ENCODE measurements around the gene FKBP7. TPM values are rescaled to one million over a fixed set of nuclear protein-coding genes. Genes with fewer than 3 reads are reported as not detected.

The FKBP7 gene
- total RNA-seq, 1 experiment from 2014 or later = 6.2 TPM

DNA sequence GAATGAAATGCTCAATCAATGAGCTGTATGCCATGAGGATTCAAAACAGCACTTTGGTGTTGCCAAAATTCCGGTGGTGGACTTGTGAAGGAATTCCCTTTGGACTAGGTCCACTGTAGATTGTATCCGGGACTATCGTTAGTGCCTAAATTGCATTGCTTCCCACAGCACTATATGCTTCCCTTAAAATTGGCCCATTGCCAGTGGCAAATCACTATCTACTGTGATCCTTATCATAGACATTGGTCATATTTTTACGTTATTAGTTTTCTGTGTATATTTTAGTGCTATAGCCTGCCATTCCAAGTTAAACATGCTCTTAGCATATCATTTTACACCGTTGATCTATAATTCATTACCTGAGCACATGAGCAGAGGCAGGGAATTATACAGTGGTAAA, 25.5 kb downstream of the FKBP7 start:
- Histone ChIP-seq H3K9ac (ENCODE audit: low read length) (no peak overlapping the region), H3K4me1 (ENCODE audit: low read length) (peaks cover 32% of the 10 kb centered on the region), H2AFZ (ENCODE audit: low read length) (no peak overlapping the region), H3K4me3 (ENCODE audit: low read length) (no peak overlapping the region), H3K9me3 (ENCODE audit: low read length) (no peaks in the 10 kb centered on the region), H3K79me2 (ENCODE audit: low read length) (peaks cover 25% of the 10 kb centered on the region), H3K9me2 (replicated peaks; ENCODE audit: insufficient read depth, low read length) (no peaks in the 10 kb centered on the region), H3K4me2 (ENCODE audit: low read depth, low read length, poor library complexity, severe bottlenecking) (no peak overlapping the region), H3K27ac (ENCODE audit: low read length) (no peak overlapping the region), H3K27me3 (ENCODE audit: low read length) (no peaks in the 10 kb centered on the region), H4K20me1 (ENCODE audit: insufficient read depth, low read depth, low read length) (no peaks in the 10 kb centered on the region), H3K36me3 (ENCODE audit: insufficient read depth, low read length) (peaks cover 12% of the 10 kb centered on the region; the same call in 1 of the 2 replicates)
- no peak for DNase-seq

DNA sequence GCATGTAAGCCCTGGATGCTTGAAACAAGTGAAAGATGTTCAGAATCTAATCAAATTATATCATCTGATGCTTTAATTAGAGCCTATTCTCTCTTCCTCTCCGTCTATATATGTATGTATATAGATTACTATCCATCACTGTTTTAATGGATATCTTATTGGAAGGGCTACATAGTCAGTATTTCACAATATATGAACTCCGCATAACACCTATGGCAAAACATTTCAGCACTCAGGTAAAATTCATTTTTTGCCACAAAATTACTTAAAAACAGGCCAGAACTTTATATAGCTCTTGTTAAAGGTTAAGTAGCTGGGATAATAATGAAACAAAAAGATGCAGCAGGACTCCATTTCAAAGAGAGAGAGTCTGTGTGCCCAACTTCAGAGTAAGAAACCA, 26.1 kb downstream of the FKBP7 start:
- H3K36me3 ChIP-seq (ENCODE audit: insufficient read depth, low read length) = peaks cover 14% of the 10 kb centered on the region; the same call in 1 of the 2 replicates
- H3K9me2 ChIP-seq (replicated peaks; ENCODE audit: insufficient read depth, low read length) = no peaks in the 10 kb centered on the region
- H3K4me1 ChIP-seq (ENCODE audit: low read length) = peaks cover 33% of the 10 kb centered on the region
- no peak overlapping the region for H3K4me3 ChIP-seq (ENCODE audit: low read length)
- no peaks in the 10 kb centered on the region for H3K9me3 ChIP-seq (ENCODE audit: low read length)
- H3K27me3 ChIP-seq (ENCODE audit: low read length) = no peaks in the 10 kb centered on the region
- H3K27ac ChIP-seq (ENCODE audit: low read length) = no peak overlapping the region
- H2AFZ ChIP-seq (ENCODE audit: low read length) = no peak overlapping the region
- no peak overlapping the region for H3K9ac ChIP-seq (ENCODE audit: low read length)
- DNase-seq = no peak
- peaks cover 29% of the 10 kb centered on the region for H3K79me2 ChIP-seq (ENCODE audit: low read length)
- H4K20me1 ChIP-seq (ENCODE audit: insufficient read depth, low read depth, low read length) = no peaks in the 10 kb centered on the region
- peak overlapping the region; percentile 86 for H3K4me2 ChIP-seq (ENCODE audit: low read depth, low read length, poor library complexity, severe bottlenecking)

GRCh38 chr2:178450774-178451525, 27.4 kb downstream of the FKBP7 start, which contains the start of the genes PJVK and PRKRA:
Gene PJVK, plus strand, starts transcription at chr2:178451378. Its CDS starts 2,032 bp downstream, at chr2:178453410.
Gene PRKRA, minus strand, starts transcription at chr2:178451175. Its CDS starts 145 bp downstream, at chr2:178451030.
- Histone ChIP-seq H3K9ac (ENCODE audit: low read length) (peak within 1 kb of the TSS; percentile 89), H3K4me1 (ENCODE audit: low read length) (peaks cover 33% of the 10 kb centered on the region), H3K27ac (ENCODE audit: low read length) (peak within 1 kb of the TSS; percentile 84), H3K9me2 (replicated peaks; ENCODE audit: insufficient read depth, low read length) (no peaks in the 10 kb centered on the region), H2AFZ (ENCODE audit: low read length) (peak within 1 kb of the TSS; percentile 33; the same call in 1 of the 2 replicates), H3K9me3 (ENCODE audit: low read length) (no peaks in the 10 kb centered on the region), H4K20me1 (ENCODE audit: insufficient read depth, low read depth, low read length) (no peaks in the 10 kb centered on the region), H3K27me3 (ENCODE audit: low read length) (no peaks in the 10 kb centered on the region), H3K4me3 (ENCODE audit: low read length) (peak within 1 kb of the TSS; percentile 76), H3K36me3 (ENCODE audit: insufficient read depth, low read length) (peaks cover 23% of the 10 kb centered on the region; the same call in 1 of the 2 replicates), H3K79me2 (ENCODE audit: low read length) (peaks cover 37% of the 10 kb centered on the region), H3K4me2 (ENCODE audit: low read depth, low read length, poor library complexity, severe bottlenecking) (peak within 1 kb of the TSS; percentile 86)
- DNase-seq = peak; percentile 98

DNA sequence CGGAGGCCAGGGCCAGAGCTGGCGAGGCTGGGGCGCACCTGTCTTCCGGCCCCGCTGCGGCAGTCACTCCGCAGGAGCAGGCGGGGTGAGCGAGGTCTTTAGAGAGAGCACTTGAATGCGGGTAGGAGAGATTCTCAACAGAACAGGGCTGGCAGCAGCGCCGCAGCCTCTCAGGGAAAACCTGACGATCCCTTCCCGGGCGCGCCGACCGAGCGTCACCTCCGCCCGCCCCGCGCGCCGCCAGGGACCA, 28.0 kb downstream of the FKBP7 start:
- Histone ChIP-seq H3K4me3 (ENCODE audit: low read length) (peak overlapping the region; percentile 76), H3K4me1 (ENCODE audit: low read length) (peaks cover 33% of the 10 kb centered on the region), H3K9me2 (replicated peaks; ENCODE audit: insufficient read depth, low read length) (no peaks in the 10 kb centered on the region), H3K9ac (ENCODE audit: low read length) (peak overlapping the region; percentile 89), H2AFZ (ENCODE audit: low read length) (no peak overlapping the region), H3K36me3 (ENCODE audit: insufficient read depth, low read length) (peaks cover 24% of the 10 kb centered on the region; the same call in 1 of the 2 replicates), H4K20me1 (ENCODE audit: insufficient read depth, low read depth, low read length) (no peaks in the 10 kb centered on the region), H3K27ac (ENCODE audit: low read length) (peak overlapping the region; percentile 84), H3K27me3 (ENCODE audit: low read length) (no peaks in the 10 kb centered on the region), H3K79me2 (ENCODE audit: low read length) (peaks cover 39% of the 10 kb centered on the region), H3K9me3 (ENCODE audit: low read length) (no peaks in the 10 kb centered on the region), H3K4me2 (ENCODE audit: low read depth, low read length, poor library complexity, severe bottlenecking) (peak overlapping the region; percentile 83)
- DNase-seq = no peak

- Histone ChIP-seq H3K27me3 (ENCODE audit: low read length) (no peaks in the 10 kb centered on the region), H2AFZ (ENCODE audit: low read length) (no peak overlapping the region), H3K9ac (ENCODE audit: low read length) (peak overlapping the region; percentile 89), H3K9me2 (replicated peaks; ENCODE audit: insufficient read depth, low read length) (no peaks in the 10 kb centered on the region), H3K4me2 (ENCODE audit: low read depth, low read length, poor library complexity, severe bottlenecking) (peak overlapping the region; percentile 83), H3K9me3 (ENCODE audit: low read length) (no peaks in the 10 kb centered on the region), H3K4me1 (ENCODE audit: low read length) (peaks cover 33% of the 10 kb centered on the region), H3K79me2 (ENCODE audit: low read length) (peaks cover 42% of the 10 kb centered on the region), H3K4me3 (ENCODE audit: low read length) (peak overlapping the region; percentile 76), H3K36me3 (ENCODE audit: insufficient read depth, low read length) (peaks cover 30% of the 10 kb centered on the region; the same call in 1 of the 2 replicates), H3K27ac (ENCODE audit: low read length) (peak overlapping the region; percentile 84), H4K20me1 (ENCODE audit: insufficient read depth, low read depth, low read length) (no peaks in the 10 kb centered on the region)
- DNase-seq = no peak
Measured at GRCh38 chr2:178449700-178450523, 28.5 kb downstream of the FKBP7 start.

GRCh38 chr2:178448968-178449661, 29.3 kb downstream of the FKBP7 start:
- Histone ChIP-seq H3K4me1 (ENCODE audit: low read length) (peaks cover 33% of the 10 kb centered on the region), H3K27me3 (ENCODE audit: low read length) (no peaks in the 10 kb centered on the region), H3K9me2 (replicated peaks; ENCODE audit: insufficient read depth, low read length) (no peaks in the 10 kb centered on the region), H3K36me3 (ENCODE audit: insufficient read depth, low read length) (peaks cover 36% of the 10 kb centered on the region; the same call in 1 of the 2 replicates), H3K27ac (ENCODE audit: low read length) (peak overlapping the region; percentile 84), H3K9me3 (ENCODE audit: low read length) (no peaks in the 10 kb centered on the region), H2AFZ (ENCODE audit: low read length) (no peak overlapping the region), H4K20me1 (ENCODE audit: insufficient read depth, low read depth, low read length) (no peaks in the 10 kb centered on the region), H3K4me2 (ENCODE audit: low read depth, low read length, poor library complexity, severe bottlenecking) (peak overlapping the region; percentile 83), H3K9ac (ENCODE audit: low read length) (peak overlapping the region; percentile 89), H3K4me3 (ENCODE audit: low read length) (peak overlapping the region; percentile 76), H3K79me2 (ENCODE audit: low read length) (peaks cover 42% of the 10 kb centered on the region)
- peak; percentile 49 for DNase-seq

DNA sequence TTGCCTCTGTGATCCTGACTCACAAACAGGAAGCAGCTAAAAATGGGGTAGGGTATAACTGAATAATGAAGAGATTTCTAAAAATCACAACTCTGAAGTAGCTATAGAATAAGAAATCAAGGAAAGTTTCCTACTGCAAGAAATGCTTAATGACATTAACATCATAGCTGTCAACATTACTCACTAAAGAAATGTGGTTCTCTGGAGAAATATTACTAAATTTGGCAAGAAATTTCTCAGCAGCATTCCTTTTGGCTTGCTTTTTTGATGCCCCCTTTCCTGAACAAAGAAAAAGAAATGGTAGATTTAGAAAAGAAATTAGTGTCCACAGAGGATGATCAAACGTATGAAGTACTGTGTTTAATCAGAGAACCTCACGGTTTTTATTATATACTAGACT, 37.0 kb downstream of the FKBP7 start:
- Histone ChIP-seq H3K36me3 (ENCODE audit: insufficient read depth, low read length) (peaks cover 71% of the 10 kb centered on the region; the same call in 1 of the 2 replicates), H4K20me1 (ENCODE audit: insufficient read depth, low read depth, low read length) (no peaks in the 10 kb centered on the region), H3K4me3 (ENCODE audit: low read length) (no peak overlapping the region), H2AFZ (ENCODE audit: low read length) (no peak overlapping the region), H3K27ac (ENCODE audit: low read length) (no peak overlapping the region), H3K79me2 (ENCODE audit: low read length) (peaks cover 17% of the 10 kb centered on the region), H3K4me2 (ENCODE audit: low read depth, low read length, poor library complexity, severe bottlenecking) (no peak overlapping the region), H3K9me3 (ENCODE audit: low read length) (no peaks in the 10 kb centered on the region), H3K9ac (ENCODE audit: low read length) (no peak overlapping the region), H3K4me1 (ENCODE audit: low read length) (no peaks in the 10 kb centered on the region), H3K9me2 (replicated peaks; ENCODE audit: insufficient read depth, low read length) (no peaks in the 10 kb centered on the region), H3K27me3 (ENCODE audit: low read length) (no peaks in the 10 kb centered on the region)
- no peak for DNase-seq
